Neural cell (in vitro differentiated cells): ENCODE data around the gene ADGRG1. TPM values are rescaled to one million over a fixed set of nuclear protein-coding genes. Genes with fewer than 3 reads are reported as not detected.

Source experiments
- H2AFZ ChIP-seq: fragments of 200-600, 300-800 bp; sonication (generic), shearing (Covaris generic); 2 replicates; pipeline ENCODE4 v1.6.0; 2014; ENCODE audit warnings: low read depth, mild to moderate bottlenecking, antibody characterized with exemption, low read length, moderate library complexity
- H3F3A ChIP-seq: fragments of 200-600 bp; shearing (Covaris generic); 2 replicates; pipeline ENCODE4 v1.6.1; 2016; ENCODE audit warnings: mild to moderate bottlenecking, moderate library complexity, mixed read lengths, antibody characterized with exemption, low read length; ENCODE audit not compliant: insufficient read depth, poor library complexity, severe bottlenecking
- H3K27ac ChIP-seq: fragments of 200-600, 300-800 bp; sonication (generic), shearing (Covaris generic); 2 replicates; pipeline ENCODE4 v1.5.1; 2014; ENCODE audit warnings: mild to moderate bottlenecking, low read length, moderate library complexity
- H3K27me3 ChIP-seq: fragments of 300-800, 200-600 bp; sonication (generic), shearing (Covaris generic); 2 replicates; pipeline ENCODE4 v1.6.0; 2014; ENCODE audit warnings: mild to moderate bottlenecking, low read depth, low read length, moderate library complexity; ENCODE audit not compliant: insufficient read depth
- H3K36me3 ChIP-seq: fragments of 300-800, 200-600 bp; sonication (generic), shearing (Covaris generic); 2 replicates; pipeline ENCODE4 v1.5.1; 2014; ENCODE audit warnings: mild to moderate bottlenecking, antibody characterized with exemption, low read length, moderate library complexity; ENCODE audit not compliant: insufficient read depth
- H3K4me2 ChIP-seq: fragments of 300-800, 200-600 bp; sonication (generic), shearing (Covaris generic); 2 replicates; pipeline ENCODE4 v1.6.0; 2014; ENCODE audit warnings: mild to moderate bottlenecking, low read length
- H3K4me3 ChIP-seq: fragments of 300-800, 200-600 bp; sonication (generic), shearing (Covaris generic); 2 replicates; pipeline ENCODE4 v1.5.1; 2014; ENCODE audit warnings: mild to moderate bottlenecking, low read length, moderate library complexity
- H3K79me2 ChIP-seq: fragments of 200-600 bp; shearing (Covaris generic); replicated peaks from 2 replicates; pipeline ENCODE4 v1.6.0; 2014; ENCODE audit warnings: mild to moderate bottlenecking, low read length, moderate library complexity; ENCODE audit not compliant: insufficient read depth
- H3K9ac ChIP-seq: fragments of 300-800, 200-600 bp; sonication (generic), shearing (Covaris generic); 2 replicates; pipeline ENCODE4 v1.6.1; 2016; ENCODE audit warnings: mild to moderate bottlenecking, low read length, mixed read lengths
- H3K9me2 ChIP-seq: fragments of 200-600 bp; shearing (Covaris generic); 2 replicates; pipeline ENCODE4 v1.6.1; 2016; ENCODE audit warnings: mild to moderate bottlenecking, low read length, mixed read lengths; ENCODE audit not compliant: insufficient read depth
- H3K9me3 ChIP-seq: fragments of 200-600, 300-800 bp; sonication (generic), shearing (Covaris generic); 2 replicates; pipeline ENCODE4 v1.6.1; 2016; ENCODE audit warnings: mild to moderate bottlenecking, mixed run types, low read length, moderate library complexity, mixed read lengths
- H4K20me1 ChIP-seq: fragments of 200-600 bp; shearing (Covaris generic); 2 replicates; pipeline ENCODE4 v1.6.1; 2016; ENCODE audit warnings: mild to moderate bottlenecking, mixed run types; ENCODE audit not compliant: insufficient read depth
- EP300 ChIP-seq: fragments of 450-650 bp; conservative IDR thresholded peaks from 2 replicates; pipeline ENCODE4 v1.6.1; 2014; ENCODE audit warnings: antibody characterized with exemption, mild to moderate bottlenecking, moderate library complexity; ENCODE audit not compliant: poor library complexity, severe bottlenecking
- EZH2 ChIP-seq: fragments of 200-600, 300-800 bp; shearing (Covaris generic), sonication (generic); IDR thresholded peaks from 2 replicates; pipeline ENCODE4 v1.6.1; 2014; ENCODE audit warnings: antibody characterized with exemption, low read length, borderline replicate concordance, mild to moderate bottlenecking; ENCODE audit not compliant: insufficient read depth, poor library complexity, severe bottlenecking
- MXI1 ChIP-seq: fragments of 450-650 bp; conservative IDR thresholded peaks from 2 replicates; pipeline ENCODE4 v1.6.1; 2014; ENCODE audit warnings: antibody characterized with exemption, mild to moderate bottlenecking; ENCODE audit not compliant: poor library complexity, severe bottlenecking
- POLR2AphosphoS5 ChIP-seq: IDR thresholded peaks from 2 replicates; pipeline ENCODE4 v1.6.1; 2012
- RAD21 ChIP-seq: fragments of 450-650 bp; conservative IDR thresholded peaks from 2 replicates; pipeline ENCODE4 v1.6.1; 2014; ENCODE audit warnings: antibody characterized with exemption, mild to moderate bottlenecking, moderate library complexity
- REST ChIP-seq: IDR thresholded peaks from 2 replicates; pipeline ENCODE4 v1.6.1; 2012; ENCODE audit warnings: borderline replicate concordance
- SMC3 ChIP-seq: fragments of 450-650 bp; conservative IDR thresholded peaks from 2 replicates; pipeline ENCODE4 v1.6.1; 2014; ENCODE audit warnings: antibody characterized with exemption, mild to moderate bottlenecking, moderate library complexity; ENCODE audit not compliant: poor library complexity
- TAF1 ChIP-seq: IDR thresholded peaks from 2 replicates; pipeline ENCODE4 v1.6.1; 2012; ENCODE audit warnings: low read depth
- polyA plus RNA-seq: library from polyadenylated mRNA; depleted of rRNA; stranded (reverse); fragments of >200 nt; gene quantifications from 2 replicates; pipeline ENCODE4 v1.2.3, GENCODE V29; 2014
- TF ChIP-seq, protein P1 (sequence below): fragments of 450-650 bp; IDR thresholded peaks from 2 replicates; pipeline ENCODE4 v1.5.1; 2014; ENCODE audit warnings: antibody characterized with exemption, mild to moderate bottlenecking, moderate library complexity; ENCODE audit not compliant: poor library complexity, severe bottlenecking

ADGRG1 gene
- polyA plus RNA-seq, 1 donor from 2014 or later: 86.8 TPM

- no peak overlapping the region for H3K4me3 ChIP-seq
- no peak overlapping the region for H3K4me2 ChIP-seq
- peaks cover 10% of the 10 kb centered on the region for H4K20me1 ChIP-seq
- no peaks in the 10 kb centered on the region for H3K9me2 ChIP-seq
- peak overlapping the region; percentile 38 for H3K9ac ChIP-seq
- H3K79me2 ChIP-seq: peaks cover 47% of the 10 kb centered on the region
- no peak overlapping the region for H2AFZ ChIP-seq
- H3K27ac ChIP-seq: no peak overlapping the region
- H3F3A ChIP-seq: no peaks in the 10 kb centered on the region
- no peak for TF ChIP-seq SMC3
- no peaks in the 10 kb centered on the region for H3K27me3 ChIP-seq
- H3K9me3 ChIP-seq: no peaks in the 10 kb centered on the region
- H3K36me3 ChIP-seq: no peaks in the 10 kb centered on the region
Measured at GRCh38 chr16:57637965-57638364, 9.5 kb downstream of the ADGRG1 start.

DNA sequence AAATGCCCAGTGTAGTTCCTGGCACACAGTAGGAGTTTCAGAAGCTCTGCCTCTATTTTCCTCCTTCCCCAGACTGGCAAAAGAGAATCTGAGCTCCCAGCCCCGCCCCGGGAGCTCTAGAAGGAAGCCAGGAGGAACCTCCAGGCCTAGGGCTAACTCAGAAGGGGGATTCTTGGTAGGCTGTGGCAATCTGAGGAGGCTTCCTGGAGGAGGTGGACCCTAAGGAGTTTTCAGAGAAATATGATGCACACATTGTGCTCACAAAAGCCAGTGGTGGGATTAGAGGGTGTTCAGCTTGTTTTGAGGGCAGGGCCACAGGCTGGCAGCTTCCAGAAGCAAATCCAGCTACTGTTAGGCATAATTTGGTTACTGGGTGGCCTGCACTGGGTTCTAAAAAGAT, 10.0 kb downstream of the ADGRG1 start:
- Histone ChIP-seq H3K4me2 (no peak overlapping the region), H3K27ac (peak overlapping the region; percentile 96), H3K27me3 (no peaks in the 10 kb centered on the region), H3K79me2 (peaks cover 51% of the 10 kb centered on the region), H3K9me3 (no peaks in the 10 kb centered on the region), H3K4me3 (no peak overlapping the region), H3F3A (no peaks in the 10 kb centered on the region), H2AFZ (no peak overlapping the region), H3K36me3 (no peaks in the 10 kb centered on the region), H3K9ac (peak overlapping the region; percentile 38), H4K20me1 (peaks cover 14% of the 10 kb centered on the region), H3K9me2 (no peaks in the 10 kb centered on the region)
- TF ChIP-seq EZH2: no peak
- TF ChIP-seq POLR2AphosphoS5: no peak
- TF ChIP-seq, protein P1, sequence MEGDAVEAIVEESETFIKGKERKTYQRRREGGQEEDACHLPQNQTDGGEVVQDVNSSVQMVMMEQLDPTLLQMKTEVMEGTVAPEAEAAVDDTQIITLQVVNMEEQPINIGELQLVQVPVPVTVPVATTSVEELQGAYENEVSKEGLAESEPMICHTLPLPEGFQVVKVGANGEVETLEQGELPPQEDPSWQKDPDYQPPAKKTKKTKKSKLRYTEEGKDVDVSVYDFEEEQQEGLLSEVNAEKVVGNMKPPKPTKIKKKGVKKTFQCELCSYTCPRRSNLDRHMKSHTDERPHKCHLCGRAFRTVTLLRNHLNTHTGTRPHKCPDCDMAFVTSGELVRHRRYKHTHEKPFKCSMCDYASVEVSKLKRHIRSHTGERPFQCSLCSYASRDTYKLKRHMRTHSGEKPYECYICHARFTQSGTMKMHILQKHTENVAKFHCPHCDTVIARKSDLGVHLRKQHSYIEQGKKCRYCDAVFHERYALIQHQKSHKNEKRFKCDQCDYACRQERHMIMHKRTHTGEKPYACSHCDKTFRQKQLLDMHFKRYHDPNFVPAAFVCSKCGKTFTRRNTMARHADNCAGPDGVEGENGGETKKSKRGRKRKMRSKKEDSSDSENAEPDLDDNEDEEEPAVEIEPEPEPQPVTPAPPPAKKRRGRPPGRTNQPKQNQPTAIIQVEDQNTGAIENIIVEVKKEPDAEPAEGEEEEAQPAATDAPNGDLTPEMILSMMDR: no peak
- TF ChIP-seq RAD21: no peak
- TF ChIP-seq SMC3: no peak
- no peak for TF ChIP-seq EP300
- no peak for TF ChIP-seq TAF1
- no peak for TF ChIP-seq REST
- TF ChIP-seq MXI1: no peak
